NT2/D1 (cell line): ENCODE measurements around the gene BCORL1.

Experiments
- DNase-seq: peaks from one replicate; pipeline ENCODE4 v3.0.0-alpha.2; 2011; ENCODE audit warnings: low read depth, low spot score
- H3K27me3 ChIP-seq: 2 replicates; pipeline ENCODE4 v1.6.0; 2011; ENCODE audit warnings: mild to moderate bottlenecking; ENCODE audit not compliant: insufficient read length, insufficient read depth
- H3K36me3 ChIP-seq: 2 replicates; pipeline ENCODE4 v1.6.1; 2011; ENCODE audit warnings: mild to moderate bottlenecking, low read length, mixed read lengths; ENCODE audit not compliant: insufficient read depth, insufficient read length
- H3K4me1 ChIP-seq: 2 replicates; pipeline ENCODE4 v1.5.1; 2011; ENCODE audit not compliant: insufficient read depth, insufficient read length
- H3K4me3 ChIP-seq: 2 replicates; pipeline ENCODE4 v1.5.1; 2011; ENCODE audit warnings: low read depth; ENCODE audit not compliant: insufficient read length
- H3K9ac ChIP-seq: 2 replicates; pipeline ENCODE4 v1.6.0; 2011; ENCODE audit warnings: low read depth; ENCODE audit not compliant: insufficient read length
- H3K9me3 ChIP-seq: 2 replicates; pipeline ENCODE4 v1.5.1; 2011; ENCODE audit warnings: mild to moderate bottlenecking, low read length; ENCODE audit not compliant: insufficient read depth
- SUZ12 ChIP-seq: IDR thresholded peaks from 2 replicates; pipeline ENCODE4 v1.6.1; 2011; ENCODE audit not compliant: insufficient read length, insufficient read depth; ENCODE audit errors: extremely low read depth
- YY1 ChIP-seq: IDR thresholded peaks from 2 replicates; pipeline ENCODE4 v1.6.1; 2011; ENCODE audit not compliant: insufficient read length, insufficient read depth
- ZNF274 ChIP-seq: IDR thresholded peaks from 2 replicates; pipeline ENCODE4 v1.6.1; 2011; ENCODE audit warnings: mild to moderate bottlenecking, low read depth, low read length

BCORL1 gene

GRCh38 chrX:129939986-129940385 lies 42.4 kb upstream of the BCORL1 start:
- no peak overlapping the region for H3K9ac ChIP-seq
- no peak for TF ChIP-seq ZNF274
- no peak for TF ChIP-seq YY1
- TF ChIP-seq SUZ12, result no peak
- no peak overlapping the region for H3K4me3 ChIP-seq
- peaks cover 3% of the 10 kb centered on the region for H3K4me1 ChIP-seq
- H3K36me3 ChIP-seq, result no peaks in the 10 kb centered on the region
- no peak for DNase-seq
- H3K9me3 ChIP-seq, result no peaks in the 10 kb centered on the region
- peaks cover 19% of the 10 kb centered on the region for H3K27me3 ChIP-seq

DNA sequence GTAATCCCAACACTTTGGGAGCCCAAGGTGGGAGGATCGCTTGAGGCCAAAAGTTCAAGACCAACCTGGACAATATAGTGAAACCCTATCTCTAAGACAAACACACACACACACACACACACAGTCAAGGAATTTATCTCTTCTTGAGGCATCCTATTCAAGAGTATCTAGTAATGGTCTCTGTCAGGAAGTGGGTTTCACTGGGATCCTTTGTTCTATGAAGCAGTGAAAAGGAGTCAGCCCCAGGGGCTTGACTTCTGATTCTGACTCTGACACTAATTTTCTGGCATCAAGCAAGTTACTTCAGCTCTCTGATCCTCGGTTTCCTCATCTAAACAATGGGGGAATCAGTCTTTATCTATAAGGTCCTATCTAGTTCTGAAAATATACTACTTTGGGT lies 41.7 kb upstream of the BCORL1 start:
- H3K4me3 ChIP-seq, result no peak overlapping the region
- no peaks in the 10 kb centered on the region for H3K36me3 ChIP-seq
- H3K9me3 ChIP-seq, result no peaks in the 10 kb centered on the region
- peaks cover 3% of the 10 kb centered on the region for H3K4me1 ChIP-seq
- no peak for DNase-seq
- H3K27me3 ChIP-seq, result peaks cover 11% of the 10 kb centered on the region
- no peak overlapping the region for H3K9ac ChIP-seq
- TF ChIP-seq ZNF274, result no peak

- no peak for DNase-seq
- Histone ChIP-seq H3K27me3 (no peaks in the 10 kb centered on the region), H3K4me1 (no peaks in the 10 kb centered on the region), H3K36me3 (no peaks in the 10 kb centered on the region), H3K9me3 (no peaks in the 10 kb centered on the region), H3K9ac (no peak overlapping the region), H3K4me3 (no peak overlapping the region)
- TF ChIP-seq SUZ12, result no peak
- TF ChIP-seq YY1, result no peak
- no peak for TF ChIP-seq ZNF274
Observed at GRCh38 chrX:129945131-129945530, 37.3 kb upstream of the BCORL1 start.

GRCh38 chrX:129953334-129953648 lies 29.1 kb upstream of the BCORL1 start:
- peaks cover 22% of the 10 kb centered on the region for H3K27me3 ChIP-seq
- no peaks in the 10 kb centered on the region for H3K9me3 ChIP-seq
- DNase-seq, result no peak
- H3K4me3 ChIP-seq, result peak overlapping the region; percentile 12
- TF ChIP-seq ZNF274 (no peak), YY1 (no peak), SUZ12 (no peak)
- H3K4me1 ChIP-seq, result peaks cover 3% of the 10 kb centered on the region
- peak overlapping the region; percentile 32 for H3K9ac ChIP-seq
- H3K36me3 ChIP-seq, result no peaks in the 10 kb centered on the region

DNA sequence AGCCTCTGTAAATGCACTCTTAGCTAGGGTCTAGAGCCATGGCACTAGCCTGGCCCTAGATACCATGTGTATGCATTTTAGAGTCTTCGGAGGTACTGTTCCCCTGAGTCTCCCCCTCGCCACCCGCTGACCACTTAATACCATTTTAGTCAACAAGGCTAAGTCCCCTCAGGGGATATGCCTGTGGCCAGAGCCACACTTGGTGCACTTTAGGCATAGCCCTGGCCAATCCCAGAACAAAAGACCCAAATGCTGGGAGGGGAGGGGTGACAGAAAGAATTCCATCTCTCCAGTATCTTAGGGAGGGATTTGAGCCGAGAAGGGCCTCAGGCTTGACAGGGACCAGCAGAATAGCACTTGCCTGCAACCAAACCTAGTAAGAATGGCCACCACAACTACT lies 28.6 kb upstream of the BCORL1 start:
- H3K9me3 ChIP-seq, result no peaks in the 10 kb centered on the region
- TF ChIP-seq YY1, result no peak
- no peak for TF ChIP-seq SUZ12
- no peak for TF ChIP-seq ZNF274
- H3K4me1 ChIP-seq, result peaks cover 3% of the 10 kb centered on the region
- H3K4me3 ChIP-seq, result no peak overlapping the region
- DNase-seq, result no peak
- no peaks in the 10 kb centered on the region for H3K36me3 ChIP-seq
- no peak overlapping the region for H3K9ac ChIP-seq
- H3K27me3 ChIP-seq, result peaks cover 28% of the 10 kb centered on the region

- no peak overlapping the region for H3K4me3 ChIP-seq
- peaks cover 37% of the 10 kb centered on the region for H3K27me3 ChIP-seq
- H3K9ac ChIP-seq, result no peak overlapping the region
- no peaks in the 10 kb centered on the region for H3K9me3 ChIP-seq
- no peaks in the 10 kb centered on the region for H3K36me3 ChIP-seq
- no peak for DNase-seq
- H3K4me1 ChIP-seq, result peaks cover 6% of the 10 kb centered on the region
- TF ChIP-seq YY1, result no peak
Observed at GRCh38 chrX:129954804-129955203, 27.6 kb upstream of the BCORL1 start.

- Histone ChIP-seq H3K4me1 (peaks cover 6% of the 10 kb centered on the region), H3K9me3 (no peaks in the 10 kb centered on the region), H3K9ac (no peak overlapping the region), H3K36me3 (no peaks in the 10 kb centered on the region), H3K4me3 (no peak overlapping the region), H3K27me3 (peaks cover 45% of the 10 kb centered on the region)
- TF ChIP-seq YY1, result no peak
- TF ChIP-seq SUZ12, result no peak
- no peak for TF ChIP-seq ZNF274
- no peak for DNase-seq
Observed at GRCh38 chrX:129955682-129956081, 26.8 kb upstream of the BCORL1 start.

DNA sequence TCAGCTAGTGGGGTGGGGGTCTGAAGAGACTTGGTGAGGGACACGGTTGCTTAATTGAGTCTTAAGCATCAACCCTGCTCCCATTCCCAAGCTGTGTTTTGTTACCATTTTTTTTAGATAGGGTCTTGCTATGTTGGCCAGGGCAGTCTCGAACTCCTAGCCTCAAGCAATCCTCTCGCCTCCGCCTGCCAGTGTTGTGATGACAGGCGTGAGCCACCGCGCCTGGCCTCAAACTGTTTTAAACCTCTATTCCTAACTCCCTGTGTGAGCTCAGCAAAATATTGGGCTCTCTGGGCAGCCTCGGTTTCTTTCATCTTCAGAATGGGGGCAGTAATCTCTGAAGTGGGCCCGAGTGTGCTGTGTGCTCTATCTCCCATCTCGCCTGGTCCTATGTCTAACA lies 26.3 kb upstream of the BCORL1 start:
- no peaks in the 10 kb centered on the region for H3K9me3 ChIP-seq
- H3K9ac ChIP-seq, result no peak overlapping the region
- no peak overlapping the region for H3K4me3 ChIP-seq
- TF ChIP-seq YY1 (no peak), SUZ12 (no peak), ZNF274 (no peak)
- peaks cover 48% of the 10 kb centered on the region for H3K27me3 ChIP-seq
- no peak for DNase-seq
- H3K4me1 ChIP-seq, result peaks cover 6% of the 10 kb centered on the region
- H3K36me3 ChIP-seq, result no peaks in the 10 kb centered on the region
